ENCODE data around the gene OR1I1. TPM values are rescaled to one million over a fixed set of nuclear protein-coding genes. Genes with fewer than 3 reads are reported as not detected.

OR1I1 gene, protein sequence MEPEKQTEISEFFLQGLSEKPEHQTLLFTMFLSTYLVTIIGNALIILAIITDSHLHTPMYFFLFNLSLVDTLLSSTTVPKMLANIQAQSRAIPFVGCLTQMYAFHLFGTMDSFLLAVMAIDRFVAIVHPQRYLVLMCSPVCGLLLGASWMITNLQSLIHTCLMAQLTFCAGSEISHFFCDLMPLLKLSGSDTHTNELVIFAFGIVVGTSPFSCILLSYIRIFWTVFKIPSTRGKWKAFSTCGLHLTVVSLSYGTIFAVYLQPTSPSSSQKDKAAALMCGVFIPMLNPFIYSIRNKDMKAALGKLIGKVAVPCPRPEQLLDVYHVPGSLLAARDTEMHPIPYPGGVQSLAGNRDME
- not detected for polyA plus RNA-seq (2012; ENCODE audit: insufficient read depth, insufficient read length, low read depth)

DNA sequence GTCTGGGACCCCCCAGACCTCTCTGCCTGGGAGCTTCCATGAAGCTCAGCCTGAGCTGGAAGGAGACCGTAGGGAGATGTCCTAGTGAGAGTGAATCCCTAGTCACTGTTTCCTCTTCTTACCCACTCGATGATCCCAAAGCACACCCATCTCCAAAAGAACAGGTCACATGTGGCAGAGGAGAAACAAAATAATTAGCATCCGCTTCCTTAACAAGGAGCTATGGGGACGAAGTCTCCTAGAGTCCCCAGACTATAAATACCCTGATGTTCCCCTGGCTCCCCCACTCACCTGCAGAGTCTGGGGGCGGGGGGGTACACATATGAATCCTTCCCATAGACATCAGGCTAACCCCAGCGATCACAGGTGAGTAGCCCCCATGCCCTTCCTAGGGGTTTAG is at the start of gene OR1I1:
Gene OR1I1, plus strand, starts transcription at position 301 of the 400 bp plus-strand sequence. CDS start 4,855 bp downstream, outside the sequence.
- H3K4me3 ChIP-seq (ENCODE audit: low read depth, low read length): no peak within 1 kb of the TSS
- no peak for DNase-seq
- H3K36me3 ChIP-seq: no peaks in the 10 kb centered on the region
- TF ChIP-seq, protein P1, sequence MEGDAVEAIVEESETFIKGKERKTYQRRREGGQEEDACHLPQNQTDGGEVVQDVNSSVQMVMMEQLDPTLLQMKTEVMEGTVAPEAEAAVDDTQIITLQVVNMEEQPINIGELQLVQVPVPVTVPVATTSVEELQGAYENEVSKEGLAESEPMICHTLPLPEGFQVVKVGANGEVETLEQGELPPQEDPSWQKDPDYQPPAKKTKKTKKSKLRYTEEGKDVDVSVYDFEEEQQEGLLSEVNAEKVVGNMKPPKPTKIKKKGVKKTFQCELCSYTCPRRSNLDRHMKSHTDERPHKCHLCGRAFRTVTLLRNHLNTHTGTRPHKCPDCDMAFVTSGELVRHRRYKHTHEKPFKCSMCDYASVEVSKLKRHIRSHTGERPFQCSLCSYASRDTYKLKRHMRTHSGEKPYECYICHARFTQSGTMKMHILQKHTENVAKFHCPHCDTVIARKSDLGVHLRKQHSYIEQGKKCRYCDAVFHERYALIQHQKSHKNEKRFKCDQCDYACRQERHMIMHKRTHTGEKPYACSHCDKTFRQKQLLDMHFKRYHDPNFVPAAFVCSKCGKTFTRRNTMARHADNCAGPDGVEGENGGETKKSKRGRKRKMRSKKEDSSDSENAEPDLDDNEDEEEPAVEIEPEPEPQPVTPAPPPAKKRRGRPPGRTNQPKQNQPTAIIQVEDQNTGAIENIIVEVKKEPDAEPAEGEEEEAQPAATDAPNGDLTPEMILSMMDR (IDR thresholded peaks at IDR 0.05; ENCODE audit: low read depth, low read length): no peak
- no peaks in the 10 kb centered on the region for H3K4me1 ChIP-seq
- no peaks in the 10 kb centered on the region for H3K27me3 ChIP-seq
- H3K9me3 ChIP-seq: no peaks in the 10 kb centered on the region

DNA sequence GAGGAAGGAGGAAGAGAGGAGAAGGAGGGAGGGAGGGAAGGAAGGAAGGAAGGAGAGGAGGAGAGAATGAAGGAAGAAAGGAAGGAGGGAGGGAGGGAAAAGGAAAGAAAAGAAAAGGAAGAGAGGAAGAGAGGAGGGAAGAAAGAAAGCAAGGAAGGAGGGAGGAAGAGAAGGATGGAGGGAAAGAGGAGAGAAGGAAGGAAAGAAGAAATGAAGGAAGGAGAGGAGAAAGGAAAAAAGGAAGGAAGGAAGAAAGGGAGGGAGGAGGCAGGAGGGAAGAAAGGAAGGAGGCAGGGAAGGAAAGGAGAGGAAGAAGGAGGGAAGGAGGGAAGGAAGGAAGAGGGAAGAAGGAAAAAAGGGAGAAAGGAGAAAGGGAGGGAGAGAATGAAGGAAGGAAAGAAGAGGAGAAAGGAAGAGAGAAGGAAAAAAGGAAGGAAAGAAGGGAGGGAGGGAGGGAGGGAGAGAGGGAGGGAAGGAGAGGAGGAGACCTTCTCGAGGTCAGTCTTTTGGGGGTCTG is 46.2 kb upstream of the OR1I1 start:
- no peaks in the 10 kb centered on the region for H3K9me3 ChIP-seq

DNA sequence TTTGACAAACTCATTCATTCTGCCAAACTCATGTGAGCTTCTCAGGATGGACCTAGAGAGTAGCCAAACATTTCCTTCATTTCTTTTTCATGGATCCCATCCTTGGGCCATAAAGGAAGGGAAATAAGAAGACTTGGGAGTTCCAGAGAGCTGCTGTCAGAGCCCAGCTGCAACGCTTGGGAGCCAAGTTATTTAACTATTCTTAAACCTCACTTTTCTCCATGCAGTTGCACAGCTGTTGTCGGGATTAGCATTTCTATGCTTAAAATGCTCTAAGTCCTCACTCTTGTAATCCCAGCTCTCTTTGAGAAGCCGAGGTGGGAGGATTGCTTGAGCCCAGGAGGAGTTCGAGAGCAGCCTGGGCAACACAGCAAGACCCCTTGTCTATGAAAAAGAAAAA is 44.4 kb upstream of the OR1I1 start:
- Histone ChIP-seq H3K27me3 (peaks cover 11% of the 10 kb centered on the region; the same call in 1 of the 2 replicates), H3K9me3 (no peaks in the 10 kb centered on the region), H3K4me3 (ENCODE audit: low read depth, low read length) (no peak overlapping the region), H3K4me1 (no peaks in the 10 kb centered on the region), H3K36me3 (no peaks in the 10 kb centered on the region)
- DNase-seq: no peak
- TF ChIP-seq, protein P1 (IDR thresholded peaks at IDR 0.05; ENCODE audit: low read depth, low read length): no peak

More for the DNA sequence above, 46.2 kb upstream of the OR1I1 start:
- no peaks in the 10 kb centered on the region for H3K4me1 ChIP-seq
- peaks cover 11% of the 10 kb centered on the region; the same call in 1 of the 2 replicates for H3K27me3 ChIP-seq
- TF ChIP-seq, protein P1 (IDR thresholded peaks at IDR 0.05; ENCODE audit: low read depth, low read length): no peak
- H3K4me3 ChIP-seq (ENCODE audit: low read depth, low read length): no peak overlapping the region
- DNase-seq: no peak
- no peaks in the 10 kb centered on the region for H3K36me3 ChIP-seq

DNA sequence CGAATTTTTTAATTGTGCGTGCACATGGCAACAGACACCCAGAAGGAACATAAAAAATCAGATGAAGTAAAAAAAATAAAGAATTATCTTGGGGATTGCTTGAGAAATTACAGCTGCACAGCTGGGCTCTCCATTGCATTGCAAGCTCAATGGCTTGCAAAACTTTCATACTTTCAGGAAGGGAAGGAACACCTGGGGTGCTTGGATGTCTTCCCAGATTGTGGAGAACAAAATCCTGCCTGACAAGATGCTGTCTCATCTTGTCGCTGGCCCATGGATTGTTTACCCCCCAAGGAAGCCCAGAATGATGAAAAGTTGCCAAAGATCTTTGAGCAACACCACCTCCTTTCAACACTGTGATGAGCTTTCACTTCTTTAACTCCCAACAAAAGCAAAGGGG is 43.7 kb upstream of the OR1I1 start:
- no peak overlapping the region for H3K4me3 ChIP-seq (ENCODE audit: low read depth, low read length)
- H3K4me1 ChIP-seq: no peaks in the 10 kb centered on the region
- TF ChIP-seq, protein P1 (IDR thresholded peaks at IDR 0.05; ENCODE audit: low read depth, low read length): no peak
- H3K36me3 ChIP-seq: no peaks in the 10 kb centered on the region
- no peaks in the 10 kb centered on the region; the same call in 1 of the 2 replicates for H3K9me3 ChIP-seq
- H3K27me3 ChIP-seq: peaks cover 11% of the 10 kb centered on the region; the same call in 1 of the 2 replicates
- DNase-seq: no peak

DNA sequence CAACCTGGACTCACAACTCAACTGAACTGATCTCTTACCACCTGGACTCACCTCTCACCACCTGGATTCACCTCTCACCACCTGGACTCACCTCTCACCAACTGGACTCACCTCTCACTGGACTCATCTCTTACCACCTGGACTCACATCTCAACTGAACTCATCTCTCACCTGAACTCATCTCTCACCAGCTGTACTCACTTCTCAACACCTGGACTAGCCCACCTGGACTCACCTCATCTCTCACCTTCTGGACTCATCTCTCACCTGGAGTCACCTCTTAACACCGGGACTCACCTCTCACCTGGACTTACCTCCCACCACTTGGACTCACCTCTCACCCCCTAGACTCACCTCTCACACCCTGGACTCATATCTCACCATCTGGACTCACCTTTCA is 40.0 kb upstream of the OR1I1 start:
- H3K4me3 ChIP-seq (ENCODE audit: low read depth, low read length): no peak overlapping the region
- TF ChIP-seq, protein P1 (IDR thresholded peaks at IDR 0.05; ENCODE audit: low read depth, low read length): no peak

DNA sequence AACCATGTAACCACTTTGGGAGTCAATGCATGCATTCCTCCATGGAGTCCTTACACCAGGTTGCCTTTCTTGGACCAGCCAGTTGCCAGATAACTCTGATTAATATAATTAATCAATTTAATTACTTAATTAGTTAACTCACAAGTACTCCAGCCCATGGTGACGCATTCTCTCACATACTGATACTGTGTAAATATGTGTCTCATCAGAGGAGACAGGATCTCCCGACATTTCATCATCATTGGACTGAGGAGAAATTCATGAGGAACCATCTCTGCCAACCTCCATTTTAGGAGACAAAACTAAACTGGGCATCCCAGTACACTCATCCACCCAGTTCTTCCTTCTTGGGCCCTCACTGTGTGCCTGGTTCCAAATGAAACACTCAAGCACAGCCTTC is 39.2 kb upstream of the OR1I1 start:
- DNase-seq: no peak
- H3K36me3 ChIP-seq: no peaks in the 10 kb centered on the region

More for the DNA sequence above, 40.0 kb upstream of the OR1I1 start:
- no peaks in the 10 kb centered on the region for H3K4me1 ChIP-seq
- DNase-seq: no peak
- no peaks in the 10 kb centered on the region; the same call in 1 of the 2 replicates for H3K9me3 ChIP-seq
- H3K36me3 ChIP-seq: no peaks in the 10 kb centered on the region
- H3K27me3 ChIP-seq: peaks cover 9% of the 10 kb centered on the region; the same call in 1 of the 2 replicates

More for the DNA sequence above, 39.2 kb upstream of the OR1I1 start:
- TF ChIP-seq, protein P1 (IDR thresholded peaks at IDR 0.05; ENCODE audit: low read depth, low read length): no peak
- Histone ChIP-seq H3K9me3 (no peaks in the 10 kb centered on the region; the same call in 1 of the 2 replicates), H3K4me1 (no peaks in the 10 kb centered on the region), H3K4me3 (ENCODE audit: low read depth, low read length) (no peak overlapping the region), H3K27me3 (0 out of 2 replicates have a peak, but pooled peaks cover 4% of the 10 kb centered on the region)

All from BE2C (cell line).